Measurements from ENCODE around the gene USP31.

The USP31 gene

DNA sequence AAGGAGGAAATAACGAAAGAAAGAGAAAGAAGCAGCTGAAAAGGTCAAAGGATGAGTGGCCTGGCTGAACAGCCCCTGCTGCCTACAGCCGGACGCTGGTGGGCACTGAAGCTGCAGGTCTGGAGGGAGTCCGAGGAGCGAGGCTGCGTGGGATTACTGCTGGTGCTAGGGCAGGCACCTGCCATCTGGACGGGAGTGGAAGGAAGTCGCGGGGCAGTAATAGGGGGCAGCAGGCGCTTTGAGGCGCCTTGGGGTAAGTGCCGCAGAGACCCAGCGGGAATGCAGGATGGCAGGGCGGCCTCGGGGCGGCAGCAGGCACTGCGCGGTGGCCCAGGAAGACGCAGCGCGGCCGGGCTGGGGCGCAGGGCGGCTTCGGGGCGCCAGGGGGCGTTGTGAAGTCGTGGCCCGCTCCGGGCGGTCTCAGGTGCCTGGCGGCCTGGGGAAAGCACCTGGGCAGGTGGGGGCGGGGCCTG, 33.0 kb upstream of the USP31 start:
- H3K27me3 ChIP-seq (replicated peaks), result peaks cover 21% of the 10 kb centered on the region
- no peak overlapping the region for H3K4me3 ChIP-seq (ENCODE audit: low read depth, low read length)
- peak; percentile 41 for DNase-seq
- no peaks in the 10 kb centered on the region for H3K36me3 ChIP-seq (replicated peaks)
- H3K27ac ChIP-seq, result no peak overlapping the region
- TF ChIP-seq, protein P1, sequence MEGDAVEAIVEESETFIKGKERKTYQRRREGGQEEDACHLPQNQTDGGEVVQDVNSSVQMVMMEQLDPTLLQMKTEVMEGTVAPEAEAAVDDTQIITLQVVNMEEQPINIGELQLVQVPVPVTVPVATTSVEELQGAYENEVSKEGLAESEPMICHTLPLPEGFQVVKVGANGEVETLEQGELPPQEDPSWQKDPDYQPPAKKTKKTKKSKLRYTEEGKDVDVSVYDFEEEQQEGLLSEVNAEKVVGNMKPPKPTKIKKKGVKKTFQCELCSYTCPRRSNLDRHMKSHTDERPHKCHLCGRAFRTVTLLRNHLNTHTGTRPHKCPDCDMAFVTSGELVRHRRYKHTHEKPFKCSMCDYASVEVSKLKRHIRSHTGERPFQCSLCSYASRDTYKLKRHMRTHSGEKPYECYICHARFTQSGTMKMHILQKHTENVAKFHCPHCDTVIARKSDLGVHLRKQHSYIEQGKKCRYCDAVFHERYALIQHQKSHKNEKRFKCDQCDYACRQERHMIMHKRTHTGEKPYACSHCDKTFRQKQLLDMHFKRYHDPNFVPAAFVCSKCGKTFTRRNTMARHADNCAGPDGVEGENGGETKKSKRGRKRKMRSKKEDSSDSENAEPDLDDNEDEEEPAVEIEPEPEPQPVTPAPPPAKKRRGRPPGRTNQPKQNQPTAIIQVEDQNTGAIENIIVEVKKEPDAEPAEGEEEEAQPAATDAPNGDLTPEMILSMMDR (IDR thresholded peaks at IDR 0.05; ENCODE audit: low read depth, low read length, missing control alignments), result peak; percentile 70
- in situ Hi-C loops (cut with HindIII; ENCODE audit: low pct_ligation_motif_present, low sequenced_read_pairs), result no loop called here

DNA sequence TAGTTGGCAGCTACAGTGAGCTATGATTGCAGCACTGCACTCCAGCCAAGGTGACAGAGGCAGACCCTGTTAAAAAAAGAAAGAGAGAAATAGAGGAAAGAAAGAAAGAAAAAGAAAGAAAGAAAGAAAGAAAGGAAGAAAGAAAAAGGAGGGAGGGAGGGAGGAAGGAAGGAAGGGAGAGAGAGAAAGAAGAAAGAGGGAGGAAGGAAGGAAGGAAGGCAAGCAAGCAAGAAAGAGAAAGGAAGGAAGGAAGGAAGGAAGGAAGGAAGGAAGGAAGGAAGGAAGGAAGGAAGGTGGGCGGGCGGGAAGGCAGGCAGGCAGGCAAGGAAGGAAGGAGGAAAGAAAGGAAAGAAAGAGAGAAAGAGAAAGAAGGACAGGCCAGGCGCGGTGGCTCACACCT, 32.3 kb upstream of the USP31 start:
- H3K36me3 ChIP-seq (replicated peaks), result no peaks in the 10 kb centered on the region
- TF ChIP-seq, protein P1 (IDR thresholded peaks at IDR 0.05; ENCODE audit: low read depth, low read length, missing control alignments), result no peak
- peaks cover 21% of the 10 kb centered on the region for H3K27me3 ChIP-seq (replicated peaks)
- no peak for DNase-seq
- no peak overlapping the region for H3K4me3 ChIP-seq (ENCODE audit: low read depth, low read length)
- no peak overlapping the region for H3K27ac ChIP-seq
- in situ Hi-C loops (cut with HindIII; ENCODE audit: low pct_ligation_motif_present, low sequenced_read_pairs), result no loop called here

DNA sequence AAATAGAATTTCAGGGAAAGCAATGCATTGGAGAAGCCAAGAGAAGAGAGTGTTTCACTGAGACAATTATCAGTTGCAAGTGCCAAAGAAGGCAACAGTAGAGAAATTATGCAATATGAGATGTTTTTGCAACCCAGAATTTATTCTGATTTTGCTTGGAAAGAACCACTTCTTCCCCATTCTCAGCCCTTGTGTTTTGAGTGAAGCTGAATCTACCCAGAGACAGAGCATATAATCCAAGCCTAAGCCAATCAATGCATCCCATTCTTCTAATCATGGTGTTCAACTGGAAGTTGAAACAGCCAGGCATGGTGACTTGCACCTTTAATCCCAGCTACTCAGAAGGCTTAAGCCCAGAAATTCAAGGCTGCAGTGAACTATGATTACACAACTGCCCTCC, 26.4 kb upstream of the USP31 start:
- no peaks in the 10 kb centered on the region for H3K36me3 ChIP-seq (replicated peaks)
- TF ChIP-seq, protein P1 (IDR thresholded peaks at IDR 0.05; ENCODE audit: low read depth, low read length, missing control alignments), result no peak
- H3K4me3 ChIP-seq (ENCODE audit: low read depth, low read length), result no peak overlapping the region
- no peak overlapping the region for H3K27ac ChIP-seq
- in situ Hi-C loops (cut with HindIII; ENCODE audit: low pct_ligation_motif_present, low sequenced_read_pairs), result no loop called here
- DNase-seq, result no peak
- no peaks in the 10 kb centered on the region for H3K27me3 ChIP-seq (replicated peaks)

DNA sequence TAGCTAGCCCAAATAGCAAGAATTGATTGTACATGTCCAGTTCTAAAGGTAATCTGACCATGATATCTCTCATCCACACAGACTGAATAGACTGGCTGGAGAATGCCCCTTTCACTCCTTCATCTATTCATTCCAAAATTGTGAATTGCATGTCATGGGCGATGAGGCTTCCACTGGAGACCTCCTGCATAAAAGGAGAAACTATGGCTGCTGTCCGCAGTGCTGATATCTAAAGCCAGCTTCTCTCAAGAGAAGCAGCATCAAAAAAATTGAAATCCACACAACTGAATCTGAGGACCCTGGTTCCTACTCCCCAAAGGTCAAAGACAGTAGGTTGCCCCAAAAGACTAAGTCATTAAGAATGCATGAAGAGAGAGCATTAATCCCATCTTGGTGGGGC, 25.4 kb upstream of the USP31 start:
- in situ Hi-C loops (cut with HindIII; ENCODE audit: low pct_ligation_motif_present, low sequenced_read_pairs), result no loop called here
- no peak overlapping the region for H3K4me3 ChIP-seq (ENCODE audit: low read depth, low read length)

DNA sequence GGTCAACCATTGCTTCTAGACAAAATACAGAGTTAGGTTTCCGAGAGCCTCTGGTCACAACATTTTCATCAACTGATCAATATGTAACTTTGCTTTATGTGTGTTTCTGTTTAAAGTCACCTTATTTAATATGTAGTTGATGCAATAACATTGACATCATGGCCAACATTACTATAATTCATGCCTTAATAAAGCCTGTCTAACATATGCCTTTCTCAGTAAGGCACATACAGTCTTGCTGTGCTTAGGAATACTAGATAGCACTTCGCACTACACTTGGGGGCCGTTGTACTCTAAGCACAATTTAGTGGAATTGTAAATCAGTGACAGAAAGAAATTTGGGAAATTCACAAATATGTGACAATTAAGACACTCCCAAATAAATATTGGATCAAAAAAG, 23.7 kb upstream of the USP31 start:
- no peak overlapping the region for H3K4me3 ChIP-seq (ENCODE audit: low read depth, low read length)
- no peak for DNase-seq
- H3K36me3 ChIP-seq (replicated peaks), result no peaks in the 10 kb centered on the region
- TF ChIP-seq, protein P1 (IDR thresholded peaks at IDR 0.05; ENCODE audit: low read depth, low read length, missing control alignments), result no peak
- in situ Hi-C loops (cut with HindIII; ENCODE audit: low pct_ligation_motif_present, low sequenced_read_pairs), result no loop called here
- H3K27ac ChIP-seq, result no peak overlapping the region
- H3K27me3 ChIP-seq (replicated peaks), result no peaks in the 10 kb centered on the region

More for the DNA sequence above, 25.4 kb upstream of the USP31 start:
- no peak overlapping the region for H3K27ac ChIP-seq
- H3K36me3 ChIP-seq (replicated peaks), result no peaks in the 10 kb centered on the region
- TF ChIP-seq, protein P1 (IDR thresholded peaks at IDR 0.05; ENCODE audit: low read depth, low read length, missing control alignments), result no peak
- peak; percentile 14 for DNase-seq
- no peaks in the 10 kb centered on the region for H3K27me3 ChIP-seq (replicated peaks)

DNA sequence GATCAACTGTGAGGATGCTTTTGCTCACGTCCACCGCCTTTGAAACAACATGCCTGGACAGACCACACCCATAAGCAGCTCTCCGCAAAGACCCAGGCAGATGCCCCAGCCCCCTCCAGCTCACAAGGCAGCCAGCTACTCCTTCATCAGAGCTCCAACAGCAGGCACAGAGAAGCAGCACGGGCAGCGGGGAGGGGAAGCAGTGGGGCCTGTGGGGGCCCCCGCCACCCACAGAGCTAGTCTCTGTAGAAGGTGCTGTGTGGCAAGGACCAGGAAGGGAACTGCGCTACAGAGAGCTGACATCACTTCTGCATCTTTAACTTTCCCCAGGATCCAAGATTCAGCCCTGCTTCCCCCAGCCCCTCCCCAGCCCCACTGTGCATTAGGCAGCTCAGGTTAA, 23.3 kb upstream of the USP31 start:
- in situ Hi-C loops (cut with HindIII; ENCODE audit: low pct_ligation_motif_present, low sequenced_read_pairs), result no loop called here
- Histone ChIP-seq H3K27ac (no peak overlapping the region), H3K4me3 (ENCODE audit: low read depth, low read length) (no peak overlapping the region), H3K36me3 (replicated peaks) (no peaks in the 10 kb centered on the region), H3K27me3 (replicated peaks) (no peaks in the 10 kb centered on the region)
- TF ChIP-seq, protein P1 (IDR thresholded peaks at IDR 0.05; ENCODE audit: low read depth, low read length, missing control alignments), result no peak
- DNase-seq, result no peak

Measured in brain microvascular endothelial cell (primary cell).